ENCODE measurements around the gene TSPAN16. TPM values are rescaled to one million over a fixed set of nuclear protein-coding genes. Genes with fewer than 3 reads are reported as not detected.

The TSPAN16 gene
- total RNA-seq, 4 donors from 2014 or later: not detected

DNA sequence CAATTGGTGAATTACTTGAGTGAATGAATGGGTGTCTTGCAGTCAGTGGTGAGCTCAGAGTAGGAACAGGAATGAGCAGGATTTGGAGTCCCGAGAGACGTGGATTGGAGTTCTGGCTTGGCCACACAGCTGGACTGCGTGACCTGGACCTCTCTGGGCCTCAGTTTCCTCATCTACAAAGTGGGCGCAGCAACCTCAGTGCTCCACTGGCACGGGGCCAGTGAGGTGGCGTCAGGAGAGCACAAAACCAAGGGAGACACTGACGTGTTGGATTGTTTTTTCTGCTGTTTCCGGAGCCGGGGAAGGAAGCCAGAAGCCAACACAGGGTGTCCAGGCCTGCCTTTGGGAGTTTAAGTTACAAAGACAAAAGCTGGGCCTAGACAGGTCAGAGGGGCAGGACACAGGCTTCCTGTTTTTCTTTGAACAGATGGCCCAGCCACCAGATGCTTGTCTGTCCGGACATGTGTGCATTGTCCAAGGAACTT, 27.1 kb upstream of the TSPAN16 start:
- H3K9me3 ChIP-seq: no peaks in the 10 kb centered on the region
- WGBS, 2 donors (ENCODE audit: low coverage in 1 of 2): 25 to 33% methylated on average over 1 to 10 of the region's 10 CpGs
- DNase-seq: peak; percentile 30
- TF ChIP-seq POLR2A (IDR thresholded peaks at IDR 0.05) (no peak), POLR2AphosphoS5 (IDR thresholded peaks at IDR 0.05) (peak; percentile 25 to 37 (median 35))
- peak overlapping the region; percentile 43 to 58 (median 54) for H3K27ac ChIP-seq
- no peaks in the 10 kb centered on the region for H3K36me3 ChIP-seq
- H3K4me1 ChIP-seq: peaks cover 0 to 36% (median 26%) of the 10 kb centered on the region in 4 donors
- intact Hi-C loops (cut with DNase I; ENCODE audit: low total_unique reads) (no loop called here), in situ Hi-C loops (cut with MboI; ENCODE audit: low pct_ligation_motif_present in 1 of 4, low pct_unique_long_range_greater_than_20kb in 1 of 4, low sequenced_read_pairs in 3 of 4) (no loop called here)
- H3K27me3 ChIP-seq: no peaks in the 10 kb centered on the region
- H3K4me3 ChIP-seq: no peak overlapping the region

DNA sequence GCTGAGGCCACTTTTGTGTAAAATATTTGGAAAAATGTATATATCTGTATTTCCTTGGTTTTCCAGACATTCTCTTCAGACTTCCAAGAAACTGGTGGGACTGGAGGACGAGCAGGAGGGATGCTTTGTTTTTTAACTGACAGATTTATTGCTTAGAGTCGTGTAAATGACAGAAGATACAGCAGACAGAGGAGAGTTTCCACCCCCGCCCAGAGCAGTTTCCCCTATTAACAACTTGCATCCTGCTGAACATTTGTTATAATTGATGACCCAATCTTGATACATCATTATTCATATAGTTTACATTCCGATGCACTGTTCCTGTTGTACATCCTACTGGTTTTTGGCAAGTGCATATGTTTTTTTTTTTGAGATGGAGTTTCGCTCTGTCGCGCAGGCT, 26.6 kb upstream of the TSPAN16 start:
- Histone ChIP-seq H3K9me3 (no peaks in the 10 kb centered on the region), H3K4me3 (no peak overlapping the region), H3K27ac (peak overlapping the region; percentile 43 to 58 (median 54)), H3K4me1 (peaks cover 0 to 32% (median 25%) of the 10 kb centered on the region in 4 donors), H3K36me3 (no peaks in the 10 kb centered on the region), H3K27me3 (no peaks in the 10 kb centered on the region)
- TF ChIP-seq EP300 (IDR thresholded peaks at IDR 0.05; ENCODE audit: low read depth): no peak
- TF ChIP-seq, protein P1, sequence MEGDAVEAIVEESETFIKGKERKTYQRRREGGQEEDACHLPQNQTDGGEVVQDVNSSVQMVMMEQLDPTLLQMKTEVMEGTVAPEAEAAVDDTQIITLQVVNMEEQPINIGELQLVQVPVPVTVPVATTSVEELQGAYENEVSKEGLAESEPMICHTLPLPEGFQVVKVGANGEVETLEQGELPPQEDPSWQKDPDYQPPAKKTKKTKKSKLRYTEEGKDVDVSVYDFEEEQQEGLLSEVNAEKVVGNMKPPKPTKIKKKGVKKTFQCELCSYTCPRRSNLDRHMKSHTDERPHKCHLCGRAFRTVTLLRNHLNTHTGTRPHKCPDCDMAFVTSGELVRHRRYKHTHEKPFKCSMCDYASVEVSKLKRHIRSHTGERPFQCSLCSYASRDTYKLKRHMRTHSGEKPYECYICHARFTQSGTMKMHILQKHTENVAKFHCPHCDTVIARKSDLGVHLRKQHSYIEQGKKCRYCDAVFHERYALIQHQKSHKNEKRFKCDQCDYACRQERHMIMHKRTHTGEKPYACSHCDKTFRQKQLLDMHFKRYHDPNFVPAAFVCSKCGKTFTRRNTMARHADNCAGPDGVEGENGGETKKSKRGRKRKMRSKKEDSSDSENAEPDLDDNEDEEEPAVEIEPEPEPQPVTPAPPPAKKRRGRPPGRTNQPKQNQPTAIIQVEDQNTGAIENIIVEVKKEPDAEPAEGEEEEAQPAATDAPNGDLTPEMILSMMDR (IDR thresholded peaks at IDR 0.05): no peak
- TF ChIP-seq POLR2A (IDR thresholded peaks at IDR 0.05): no peak
- no peak for TF ChIP-seq POLR2AphosphoS5 (IDR thresholded peaks at IDR 0.05)
- DNase-seq: no peak
- in situ Hi-C loops (cut with MboI; ENCODE audit: low pct_ligation_motif_present in 1 of 4, low pct_unique_long_range_greater_than_20kb in 1 of 4, low sequenced_read_pairs in 3 of 4) (no loop called here), intact Hi-C loops (cut with DNase I; ENCODE audit: low total_unique reads) (no loop called here)
- 47% methylated on average over 7 of the region's 7 CpGs; no CpG with 5 or more reads in 1 of the 2 donors for WGBS, 2 donors (ENCODE audit: low coverage in 1 of 2)

DNA sequence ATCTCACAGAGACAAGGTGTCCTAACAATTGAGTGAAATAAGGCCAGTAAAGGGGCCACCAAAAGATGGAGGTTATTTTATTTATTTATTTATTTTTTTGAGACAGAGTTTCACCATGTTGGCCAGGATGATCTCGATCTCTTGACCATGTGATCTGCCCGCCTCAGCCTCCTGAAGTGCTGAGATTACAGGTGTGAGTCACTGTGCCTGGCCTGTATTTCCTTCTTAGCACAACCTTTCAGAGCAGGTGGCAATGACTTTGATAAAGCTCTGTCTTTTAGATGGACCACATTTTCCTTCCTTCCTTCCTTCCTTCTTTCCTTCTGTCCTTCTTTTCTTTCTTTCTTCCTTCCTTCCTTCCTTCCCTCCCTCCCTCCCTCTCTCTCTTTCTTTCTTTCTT, 22.7 kb upstream of the TSPAN16 start:
- Histone ChIP-seq H3K4me1 (peaks cover 0 to 10% (median 4%) of the 10 kb centered on the region in 4 donors), H3K27me3 (peaks cover 6% of the 10 kb centered on the region), H3K27ac (no peak overlapping the region), H3K4me3 (no peak overlapping the region), H3K9me3 (no peaks in the 10 kb centered on the region), H3K36me3 (no peaks in the 10 kb centered on the region)
- intact Hi-C loops (cut with DNase I; ENCODE audit: low total_unique reads): no loop called here
- 44 to 55% methylated on average over 2 of the region's 2 CpGs for WGBS, 2 donors (ENCODE audit: low coverage in 1 of 2)
- DNase-seq: no peak
- in situ Hi-C loops (cut with MboI; ENCODE audit: low pct_ligation_motif_present in 1 of 4, low pct_unique_long_range_greater_than_20kb in 1 of 4, low sequenced_read_pairs in 3 of 4): no loop called here
- TF ChIP-seq, protein P1 (IDR thresholded peaks at IDR 0.05): no peak

DNA sequence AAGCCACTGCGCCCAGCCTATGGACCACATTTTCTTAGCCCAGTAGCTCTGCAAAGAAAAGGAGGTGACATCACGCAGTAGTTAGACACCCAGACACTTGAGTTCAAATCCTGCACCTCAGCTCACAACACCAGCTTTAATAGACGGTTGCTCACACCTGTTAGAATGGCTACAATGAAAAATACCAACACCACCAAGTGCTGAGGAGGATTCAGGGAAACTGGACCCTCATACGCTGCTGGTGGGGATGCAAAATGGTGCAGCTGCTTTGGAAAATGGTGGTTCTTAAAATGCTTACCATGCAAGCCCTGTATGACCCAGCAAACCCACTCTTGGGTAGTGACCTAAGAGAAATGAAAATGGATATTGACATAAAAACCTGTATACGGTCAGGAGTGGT, 22.0 kb upstream of the TSPAN16 start:
- WGBS, 2 donors (ENCODE audit: low coverage in 1 of 2): 81 to 100% methylated on average over 1 to 5 of the region's 5 CpGs
- TF ChIP-seq POLR2A (IDR thresholded peaks at IDR 0.05) (no peak), EP300 (IDR thresholded peaks at IDR 0.05; ENCODE audit: low read depth) (no peak), POLR2AphosphoS5 (IDR thresholded peaks at IDR 0.05) (no peak)

DNA sequence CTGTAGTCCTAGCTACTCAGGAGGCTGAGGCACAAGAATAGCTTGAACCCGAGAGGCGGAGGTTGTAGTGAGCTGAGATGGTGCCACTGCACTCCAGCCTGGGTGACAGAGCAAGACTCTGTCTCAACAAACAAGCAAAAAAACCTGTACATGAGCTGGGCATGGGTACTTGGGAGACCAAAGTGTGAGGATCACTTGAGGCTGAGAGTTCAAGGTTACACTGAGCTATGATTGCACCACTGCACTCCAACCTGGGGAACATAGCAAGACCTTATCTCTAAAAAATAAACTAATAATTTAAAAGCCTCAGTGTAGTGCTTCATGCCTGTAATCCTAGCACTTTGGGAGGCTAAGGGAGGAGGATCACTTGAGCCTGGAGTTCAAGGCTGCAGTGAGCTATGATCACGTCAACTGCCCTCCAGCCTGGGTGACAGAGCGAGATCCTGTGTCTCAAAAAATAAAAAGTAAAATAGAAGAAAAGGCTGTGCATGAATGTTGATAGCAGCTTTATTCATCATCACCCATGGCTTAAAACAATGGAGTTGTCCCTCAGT, 21.4 kb upstream of the TSPAN16 start:
- Histone ChIP-seq H3K36me3 (no peaks in the 10 kb centered on the region), H3K27ac (no peak overlapping the region), H3K4me3 (no peak overlapping the region), H3K9me3 (no peaks in the 10 kb centered on the region), H3K4me1 (peaks cover 0 to 2% (median 0%) of the 10 kb centered on the region in 4 donors), H3K27me3 (peaks cover 6% of the 10 kb centered on the region)
- 50 to 85% methylated on average over 2 to 4 of the region's 4 CpGs for WGBS, 2 donors (ENCODE audit: low coverage in 1 of 2)
- intact Hi-C loops (cut with DNase I; ENCODE audit: low total_unique reads): no loop called here
- no peak for DNase-seq
- no peak for TF ChIP-seq POLR2A (IDR thresholded peaks at IDR 0.05)
- TF ChIP-seq, protein P1 (IDR thresholded peaks at IDR 0.05): no peak
- TF ChIP-seq POLR2AphosphoS5 (IDR thresholded peaks at IDR 0.05): no peak
- no peak for TF ChIP-seq EP300 (IDR thresholded peaks at IDR 0.05; ENCODE audit: low read depth)
- in situ Hi-C loops (cut with MboI; ENCODE audit: low pct_ligation_motif_present in 1 of 4, low pct_unique_long_range_greater_than_20kb in 1 of 4, low sequenced_read_pairs in 3 of 4): loop anchor here in 2 of 4 donors (25.0 kb wide), 2 partner anchors 188 to 213 kb away; partner anchors contain the start of gene ELAVL3 (in 1 of the 2)

More for the DNA sequence above, 22.0 kb upstream of the TSPAN16 start:
- H3K4me3 ChIP-seq: no peak overlapping the region
- in situ Hi-C loops (cut with MboI; ENCODE audit: low pct_ligation_motif_present in 1 of 4, low pct_unique_long_range_greater_than_20kb in 1 of 4, low sequenced_read_pairs in 3 of 4): no loop called here
- H3K9me3 ChIP-seq: no peaks in the 10 kb centered on the region
- no peak overlapping the region for H3K27ac ChIP-seq
- peaks cover 0 to 5% (median 3%) of the 10 kb centered on the region in 4 donors for H3K4me1 ChIP-seq
- no peak for DNase-seq
- H3K36me3 ChIP-seq: no peaks in the 10 kb centered on the region
- peaks cover 6% of the 10 kb centered on the region for H3K27me3 ChIP-seq
- intact Hi-C loops (cut with DNase I; ENCODE audit: low total_unique reads): no loop called here
